SIG-M5 (cell line): ENCODE data around the gene PFN4.
"Not testable (repeated sequence)": the region's sequence is repeated elsewhere in the genome, so short reads cannot be mapped to it uniquely, and the experiment has no call there.

Experiments used
- DNase-seq: peaks from one replicate; lab custom pipeline; 2025; lab: John Stamatoyannopoulos, UW

PFN4 gene

DNA sequence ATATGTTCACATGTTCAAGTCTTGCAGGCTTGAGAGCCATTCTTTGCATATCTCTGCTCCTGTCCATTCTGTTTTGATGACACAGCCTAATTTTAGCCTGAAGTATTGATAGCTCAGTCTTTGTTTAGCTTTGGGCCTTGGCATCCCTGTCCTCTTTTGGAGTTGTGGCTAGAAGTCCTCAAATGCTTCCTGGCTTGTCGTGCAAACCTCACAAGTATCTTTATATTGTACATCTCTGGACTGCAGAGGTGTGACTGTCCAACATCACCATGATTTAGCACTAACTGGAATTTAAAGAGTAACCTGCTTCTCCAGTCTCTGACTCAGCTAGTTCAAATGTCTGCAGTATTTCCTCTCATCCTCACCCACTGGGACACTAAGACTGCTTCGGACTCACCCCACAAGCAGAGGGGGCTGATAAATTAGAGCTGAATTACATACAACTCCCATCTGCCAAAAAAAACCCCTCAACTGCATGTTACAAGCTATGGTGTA, 11.7 kb downstream of the PFN4 start:
- DNase-seq: no peak

DNA sequence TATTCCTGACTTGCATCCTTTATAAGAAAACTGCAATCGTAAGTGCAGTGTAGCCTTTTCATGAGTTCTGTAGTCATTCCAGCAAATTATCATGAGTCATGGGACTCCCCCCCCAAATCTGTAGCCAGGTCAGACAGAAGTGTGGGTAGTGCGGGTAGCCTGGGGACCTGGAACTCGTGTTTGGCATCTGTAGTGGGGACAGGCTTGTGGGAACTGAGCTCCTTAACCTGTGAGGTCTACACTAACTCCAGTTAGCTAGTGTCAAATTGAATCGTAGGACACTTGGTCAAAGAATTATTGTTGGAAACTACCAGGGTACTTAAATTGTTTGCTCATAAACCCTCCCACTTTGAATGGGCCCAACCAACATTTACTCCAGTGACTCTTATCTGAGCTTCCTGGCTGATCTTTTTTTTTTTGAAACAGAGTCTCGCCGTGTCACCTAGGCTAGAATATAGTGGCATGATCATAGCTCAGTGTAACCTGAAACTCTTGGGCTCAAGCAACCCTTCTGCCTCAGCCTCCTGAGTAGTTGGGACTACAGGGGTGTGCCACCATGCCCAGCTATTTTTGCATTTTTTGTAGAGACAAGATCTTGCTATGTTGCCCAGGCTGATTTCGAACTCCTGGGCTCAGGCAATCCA, 12.4 kb downstream of the PFN4 start:
- no peak for DNase-seq

DNA sequence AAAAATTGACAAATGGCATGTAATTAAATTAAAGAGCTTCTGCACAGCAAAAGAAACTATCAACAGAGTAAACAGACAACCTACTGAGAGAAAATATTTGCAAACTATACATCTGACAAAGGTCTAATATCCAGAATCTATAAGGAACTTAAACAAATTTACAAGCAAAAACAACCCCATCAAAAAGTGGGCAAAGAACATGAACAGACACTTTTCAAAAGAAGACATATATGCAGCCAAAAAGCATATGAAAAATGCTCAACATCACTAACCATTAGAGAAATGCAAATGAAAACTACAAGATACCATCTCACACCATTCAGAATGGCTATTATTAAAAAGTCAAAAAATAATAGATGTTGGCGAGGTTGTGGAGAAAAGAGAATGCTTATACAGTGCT, 13.7 kb downstream of the PFN4 start:
- DNase-seq: not testable (repeated sequence)

DNA sequence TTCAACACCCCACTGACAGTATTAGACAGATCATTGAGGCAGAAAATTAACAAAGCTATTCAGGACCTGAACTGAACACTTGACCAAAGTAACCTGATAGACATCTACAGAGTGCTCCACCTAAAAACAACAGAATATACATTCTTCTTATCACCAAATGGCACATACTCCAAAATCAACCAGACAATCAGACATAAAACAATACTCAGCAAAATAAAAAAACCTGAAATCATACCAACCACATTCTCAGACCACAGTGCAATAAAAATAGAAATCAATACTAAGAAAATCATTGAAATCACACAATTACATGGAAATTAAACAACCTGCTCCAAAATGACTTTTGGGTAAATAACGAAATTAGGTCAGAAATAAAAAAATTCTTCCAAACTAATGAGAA, 15.8 kb downstream of the PFN4 start:
- DNase-seq: no peak

DNA sequence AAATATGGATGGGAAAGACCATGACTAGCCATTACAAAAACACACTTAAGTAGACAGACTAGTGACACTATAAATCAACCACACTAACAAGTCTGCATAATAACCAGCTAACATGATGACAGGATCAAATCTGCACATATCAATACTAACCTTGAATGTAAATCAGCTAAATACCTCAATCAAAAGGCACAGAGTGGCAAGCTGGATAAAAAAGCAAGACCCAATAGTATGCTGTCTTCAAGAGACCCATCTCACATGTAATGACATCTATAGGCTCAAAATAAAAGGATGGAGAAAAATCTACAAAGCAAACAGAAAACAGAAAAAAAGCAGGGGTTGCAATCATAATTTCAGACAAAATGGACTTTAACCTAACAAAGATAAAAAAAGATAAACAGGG, 16.3 kb downstream of the PFN4 start:
- DNase-seq: no peak

DNA sequence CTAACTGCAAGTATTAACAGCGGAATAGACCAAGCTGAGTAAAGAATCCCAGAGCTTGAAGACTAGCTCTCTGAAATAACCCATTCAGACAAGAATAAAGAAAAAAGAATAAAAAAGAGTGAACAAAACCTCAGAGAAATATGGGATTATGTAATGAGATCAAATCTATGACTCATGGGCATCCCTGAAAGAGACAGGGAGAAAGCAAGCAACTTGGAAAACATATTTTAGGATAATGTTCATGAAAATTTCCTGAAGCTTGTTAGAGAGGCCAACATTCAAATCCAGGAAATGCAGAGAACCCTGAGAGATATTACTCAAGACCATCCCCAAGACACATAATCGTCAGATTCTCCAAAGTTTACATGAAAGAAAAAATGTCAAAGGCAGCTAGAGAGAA, 17.3 kb downstream of the PFN4 start:
- no peak for DNase-seq

DNA sequence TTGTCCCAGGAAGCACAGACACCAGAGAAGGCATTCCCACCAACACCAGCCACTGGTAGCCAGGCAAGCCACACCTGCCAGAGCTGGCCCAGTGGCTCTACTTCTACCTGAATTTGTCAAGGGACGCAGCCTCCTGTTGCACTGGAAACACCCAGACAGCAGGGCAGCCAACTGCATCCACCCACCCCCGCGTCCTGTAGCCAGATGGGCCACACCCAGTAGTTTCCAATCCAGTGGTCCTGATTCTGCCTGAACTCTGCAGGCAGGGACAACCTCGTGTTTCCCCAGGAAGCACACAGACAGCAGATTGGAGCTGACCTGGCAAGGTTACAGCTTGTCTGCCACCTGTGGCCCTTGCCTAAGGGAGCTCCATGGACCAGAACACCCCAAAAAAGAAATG, 18.2 kb downstream of the PFN4 start:
- DNase-seq: no peak

DNA sequence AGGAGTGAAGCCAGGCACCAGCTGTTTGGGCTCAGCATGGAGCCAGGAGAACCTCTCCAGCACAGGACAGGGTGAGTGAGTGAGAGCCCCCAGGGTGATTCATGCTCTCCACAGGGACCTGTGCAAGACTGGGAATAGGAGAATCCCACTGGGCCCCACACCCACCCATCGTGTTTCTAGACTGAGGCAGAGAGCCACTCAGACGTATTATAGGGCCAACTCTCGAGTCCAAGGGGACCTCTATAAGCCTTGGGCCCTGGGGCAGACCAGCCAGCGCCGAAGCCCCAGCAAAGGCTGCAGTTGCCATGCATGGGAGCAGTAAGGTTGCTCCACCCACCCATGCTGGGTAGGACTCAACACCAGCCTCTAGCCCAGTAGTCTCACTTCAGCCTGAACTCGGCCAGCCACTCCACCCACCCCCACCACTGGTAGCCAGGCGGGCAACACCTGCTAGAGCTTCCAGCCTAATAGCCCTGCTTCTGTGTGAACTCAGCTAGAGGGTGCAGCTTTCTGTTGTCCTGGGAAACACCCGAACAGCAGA, 19.0 kb downstream of the PFN4 start:
- no peak for DNase-seq

DNA sequence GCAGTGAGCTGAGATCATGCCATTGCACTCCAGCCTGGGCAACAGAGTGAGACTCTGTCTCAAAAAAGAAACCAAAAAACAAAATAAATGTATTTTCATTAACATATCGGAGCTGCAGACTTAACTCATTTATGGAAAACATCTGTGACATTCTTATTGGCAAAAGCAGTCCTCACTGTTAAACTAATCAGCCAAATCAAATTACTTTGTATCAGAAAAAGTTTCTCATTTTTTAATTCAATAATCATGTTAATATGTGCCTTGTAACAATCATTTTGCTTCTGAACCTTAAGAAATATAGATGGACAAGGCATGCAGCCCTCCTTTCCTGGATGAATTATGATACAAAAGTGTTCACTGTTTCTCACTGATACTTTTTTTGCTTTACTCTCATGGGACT, 20.5 kb downstream of the PFN4 start:
- DNase-seq: no peak

DNA sequence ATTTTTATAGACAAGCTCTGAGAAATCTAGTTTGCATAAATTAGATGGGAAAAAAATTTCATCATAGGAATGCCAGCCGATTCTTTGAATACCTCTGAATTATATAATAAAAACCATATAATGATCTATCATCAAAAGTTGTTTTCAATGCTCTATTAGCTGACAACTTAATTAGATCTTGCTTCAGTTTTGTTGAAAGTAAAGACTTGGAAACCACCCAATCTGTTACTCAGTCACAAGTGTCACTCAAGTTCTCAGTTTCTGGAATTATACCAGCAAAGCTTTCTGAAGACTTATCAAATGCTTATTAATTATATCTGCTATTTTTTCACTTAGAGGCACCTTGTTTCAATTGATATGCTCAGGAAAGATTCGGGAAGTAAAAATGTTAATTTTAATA, 21.1 kb downstream of the PFN4 start:
- no peak for DNase-seq

DNA sequence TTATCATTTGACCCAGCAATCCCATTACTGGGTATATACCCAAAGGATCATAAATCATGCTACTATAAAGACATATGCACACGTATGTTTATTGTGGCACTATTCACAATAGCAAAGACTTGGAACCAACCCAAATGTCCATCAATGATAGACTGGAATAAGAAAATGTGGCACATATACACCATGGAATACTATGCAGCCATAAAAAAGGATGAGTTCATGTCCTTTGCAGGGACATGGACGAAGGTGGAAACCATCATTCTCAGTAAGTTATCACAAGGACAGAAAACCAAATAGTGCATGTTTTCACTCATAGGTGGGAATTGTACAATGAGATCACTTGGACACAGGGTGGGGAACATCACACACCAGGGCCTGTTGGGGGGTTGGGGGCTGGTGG, 22.4 kb downstream of the PFN4 start:
- DNase-seq: not testable (repeated sequence)

DNA sequence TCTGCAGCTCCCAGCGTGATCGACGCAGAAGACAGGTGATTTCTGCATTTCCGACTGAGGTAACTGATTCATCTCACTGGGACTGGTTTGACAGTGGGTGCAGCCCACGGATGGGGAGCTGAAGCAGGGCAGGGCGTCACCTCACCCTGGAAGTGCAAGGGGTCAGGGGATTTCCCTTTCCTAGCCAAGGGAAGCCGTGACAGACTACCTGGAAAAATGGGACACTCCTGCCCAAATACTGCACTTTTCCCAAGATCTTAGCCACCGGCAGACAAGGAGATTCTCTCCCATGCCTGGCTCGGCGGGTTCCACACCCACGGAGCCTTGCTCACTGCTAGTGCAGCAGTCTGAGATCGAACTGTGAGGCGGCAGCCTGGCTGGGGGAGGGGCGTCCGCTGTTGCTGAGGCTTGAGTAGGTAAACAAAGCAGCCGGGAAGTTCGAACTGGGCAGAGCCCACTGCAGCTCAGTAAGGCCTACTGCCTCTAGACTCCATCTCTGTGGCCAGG, 27.9 kb downstream of the PFN4 start:
- DNase-seq: not testable (repeated sequence)

DNA sequence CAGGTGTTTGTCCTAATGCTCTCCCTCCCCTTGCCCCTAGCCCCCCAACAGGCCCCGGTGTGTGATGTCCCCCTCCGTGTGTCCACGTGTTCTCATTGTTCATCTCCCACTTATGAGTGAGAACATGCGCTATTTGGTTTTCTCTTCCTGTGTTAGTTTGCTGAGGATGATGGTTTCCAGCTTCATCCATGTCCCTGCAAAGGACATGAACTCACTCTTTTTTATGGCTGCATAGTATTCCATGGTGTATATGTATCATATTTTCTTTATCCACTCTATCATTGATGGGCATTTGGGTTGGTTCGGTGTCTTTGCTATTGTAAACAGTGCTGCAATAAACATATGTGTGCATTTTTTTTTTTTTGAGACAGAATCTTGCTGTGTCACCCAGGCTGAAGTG, 29.9 kb downstream of the PFN4 start:
- not testable (repeated sequence) for DNase-seq

DNA sequence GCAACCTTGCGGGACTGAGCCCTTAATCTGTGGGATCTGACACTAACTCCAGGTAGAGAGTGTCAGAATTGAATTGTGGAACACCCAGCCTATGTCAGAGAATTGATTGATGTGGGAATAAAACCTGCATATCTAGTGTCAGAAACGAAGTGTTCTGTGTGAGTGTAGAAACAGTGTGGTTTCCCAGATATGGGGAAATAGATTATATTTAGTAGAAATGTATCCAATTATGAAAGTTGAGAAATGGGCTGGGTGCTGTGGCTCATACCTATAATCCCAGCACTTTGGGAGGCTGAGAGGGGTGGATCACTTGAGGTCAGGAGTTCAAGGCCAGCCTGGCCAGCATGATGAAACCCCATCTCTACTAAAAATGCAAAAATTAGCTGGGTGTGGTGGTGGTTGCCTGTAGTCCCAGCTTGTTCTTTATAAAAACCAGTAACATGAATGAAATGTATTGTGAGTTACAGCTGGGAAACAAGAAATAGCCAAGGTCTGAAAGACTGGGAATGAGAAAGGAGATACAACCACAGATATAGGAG, 34.2 kb downstream of the PFN4 start:
- DNase-seq: no peak

DNA sequence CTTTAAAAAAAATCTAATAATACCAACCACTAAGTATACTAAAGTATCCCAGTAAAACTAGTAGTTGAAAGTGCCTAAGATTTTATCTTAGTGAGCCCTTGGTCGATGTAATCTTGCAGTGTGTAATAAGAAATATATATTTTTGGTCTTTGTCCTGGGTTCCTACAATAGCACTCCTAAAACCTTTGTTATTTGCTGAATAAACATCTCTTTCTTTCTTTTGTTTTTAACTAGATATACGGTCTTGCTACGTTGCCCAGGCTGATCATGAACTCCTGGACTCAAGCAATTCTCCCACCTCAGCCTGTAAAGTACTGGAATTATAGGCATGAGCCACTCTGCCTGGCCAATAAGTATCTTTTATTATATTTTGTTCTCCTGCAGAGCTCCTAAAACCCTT, 36.1 kb downstream of the PFN4 start:
- no peak for DNase-seq

DNA sequence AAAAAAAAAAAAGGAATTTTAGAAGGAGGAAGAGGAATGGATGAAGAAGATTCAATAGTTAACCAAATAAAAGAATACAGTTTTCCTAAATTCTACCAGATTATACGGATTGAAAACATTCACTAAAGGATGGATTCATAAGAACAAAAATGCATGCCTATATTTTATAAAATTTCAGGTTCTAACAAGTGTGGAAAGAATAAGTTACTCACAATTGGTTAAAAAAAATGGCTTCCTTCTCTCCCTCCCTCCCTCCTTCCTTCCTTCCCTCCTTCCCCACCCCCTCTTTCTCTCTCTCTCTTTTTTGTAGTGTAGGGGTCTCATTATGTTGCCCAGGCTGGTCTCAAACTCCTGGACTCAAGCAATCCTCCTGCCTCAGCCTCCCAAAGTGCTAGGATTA, 36.9 kb downstream of the PFN4 start:
- DNase-seq: no peak

DNA sequence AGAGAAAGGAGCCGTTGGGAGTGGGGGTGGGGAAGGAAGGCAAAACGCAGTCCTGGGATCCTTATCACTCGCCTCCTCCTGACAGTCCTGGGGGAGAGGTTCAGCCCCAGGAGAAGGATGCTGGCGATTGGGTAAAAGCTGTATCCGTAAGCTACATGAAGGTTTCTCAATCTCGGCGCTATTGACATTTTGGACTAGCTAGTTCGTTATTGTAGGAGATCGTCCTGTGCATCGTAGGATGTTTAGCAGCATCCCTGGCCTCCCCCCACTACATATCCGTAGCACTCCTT, 38.0 kb downstream of the PFN4 start:
- DNase-seq: no peak

DNA sequence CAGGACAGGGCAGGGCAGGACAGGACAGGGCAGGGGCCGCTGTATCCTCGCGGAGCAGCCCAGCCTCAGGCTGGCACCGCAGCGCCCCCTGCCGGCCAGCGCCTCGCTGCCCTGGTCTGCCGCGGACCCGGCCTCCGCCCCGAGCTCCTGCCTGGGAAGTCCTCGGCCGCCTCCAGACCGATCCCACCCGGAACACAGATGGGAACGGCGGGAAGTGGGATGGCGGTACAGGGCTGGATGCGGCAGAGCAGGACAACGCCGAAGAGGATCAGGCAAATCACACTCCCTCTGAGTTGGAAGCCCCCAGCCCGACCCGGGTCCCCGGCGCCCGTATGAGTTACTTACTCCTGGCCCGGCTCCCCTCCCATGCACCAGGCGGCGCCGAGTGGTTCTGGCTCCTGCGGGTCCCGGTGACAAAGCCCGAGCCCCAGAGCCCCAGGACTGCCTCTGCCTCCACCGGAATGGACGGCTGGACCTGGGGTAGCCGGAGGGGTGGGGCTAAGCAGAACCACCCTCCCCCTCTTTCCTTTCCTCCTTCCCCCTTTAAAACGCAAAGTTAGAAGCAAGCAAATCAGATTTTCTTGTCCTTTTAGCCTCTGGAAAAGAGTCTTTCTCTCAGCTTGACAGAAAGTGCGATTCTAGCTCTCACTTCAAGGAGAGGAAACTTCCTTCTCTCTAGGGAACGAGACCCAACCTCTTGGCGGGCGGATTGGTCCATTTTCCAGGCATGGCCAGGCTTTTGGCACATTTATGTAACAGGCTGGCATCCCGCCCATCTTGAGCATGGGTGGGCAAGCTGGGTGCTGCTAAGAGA, 38.5 kb downstream of the PFN4 start, which contains the start of gene TP53I3:
Gene TP53I3 (minus strand): TSS at position 449 of the 814 bp plus-strand sequence. CDS start 508 bp downstream, outside the sequence.
- DNase-seq: no peak

DNA sequence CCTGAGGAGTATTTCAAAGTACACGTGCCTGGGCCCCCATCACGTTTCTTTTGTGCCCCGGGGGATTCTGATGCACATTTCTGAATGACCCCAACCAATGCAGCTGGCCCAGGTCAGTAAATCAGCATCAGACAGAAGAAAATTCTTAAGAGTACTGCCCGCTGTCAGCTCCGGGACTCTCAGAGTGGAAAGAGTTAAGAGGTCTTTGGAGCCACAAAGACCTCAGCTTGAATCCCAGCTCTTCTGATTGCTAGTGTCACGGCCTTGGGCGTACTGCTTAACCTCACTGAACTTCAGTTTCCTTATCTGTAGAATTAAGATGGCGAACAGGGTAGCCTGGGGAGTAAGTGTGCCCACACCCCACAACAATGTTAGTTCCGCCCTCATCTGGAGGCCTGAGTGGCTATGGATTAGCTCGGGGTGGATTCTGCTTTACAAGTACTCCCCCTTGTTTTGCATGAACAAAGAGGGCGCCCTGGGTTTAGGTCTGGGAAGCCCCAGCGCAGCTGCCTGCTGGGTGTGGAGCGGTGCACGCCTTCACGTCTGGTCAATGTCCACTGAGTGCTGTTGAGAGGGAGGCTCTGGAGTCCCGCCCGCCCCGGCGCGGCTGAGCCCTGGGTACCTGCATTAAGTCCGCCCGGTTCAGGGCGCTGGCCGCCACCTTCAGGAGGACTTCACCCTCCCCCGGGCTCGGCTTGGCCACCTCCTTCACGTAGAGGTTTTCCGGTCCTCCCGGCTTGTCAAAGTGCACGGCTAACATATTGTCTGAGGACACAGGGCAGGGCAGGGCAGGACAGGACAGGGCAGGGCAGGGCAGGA, 39.4 kb downstream of the PFN4 start:
- no peak for DNase-seq

DNA sequence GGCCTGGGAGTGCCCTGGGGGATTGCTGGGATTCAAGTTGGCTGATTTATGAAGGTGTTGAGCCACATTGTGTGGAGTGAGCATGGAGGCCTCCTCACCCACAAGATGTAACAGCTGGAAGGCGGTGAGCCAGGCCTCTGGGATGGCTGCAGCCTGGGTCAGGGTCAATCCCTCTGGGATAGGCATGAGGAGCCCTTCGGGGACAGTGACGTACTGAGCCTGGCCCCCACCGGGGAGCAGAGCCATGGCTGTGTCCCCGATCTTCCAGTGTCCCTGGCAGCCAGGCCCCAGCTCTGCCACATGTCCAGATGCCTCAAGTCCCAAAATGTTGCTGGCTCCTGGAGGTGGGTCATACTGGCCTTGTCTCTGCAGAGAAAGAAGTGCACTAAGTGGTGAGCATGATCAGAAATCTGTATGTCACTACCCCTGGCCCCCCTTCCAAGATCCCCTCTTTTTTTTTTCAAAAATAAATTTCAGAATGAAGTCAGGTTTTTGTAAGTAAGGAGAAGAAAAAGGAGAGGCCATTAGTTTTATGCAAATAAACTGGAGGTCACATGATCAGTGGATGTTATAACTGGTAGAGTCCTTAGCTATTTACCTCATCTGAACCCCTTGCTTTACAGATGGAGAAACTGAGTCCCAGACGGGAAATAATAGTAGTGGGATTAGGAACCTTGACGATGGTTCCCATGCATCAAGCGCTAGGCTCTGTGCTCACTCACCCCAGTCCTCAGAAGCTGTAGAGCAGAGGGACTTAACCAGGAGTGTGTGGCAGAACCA, 40.2 kb downstream of the PFN4 start:
- no peak for DNase-seq

DNA sequence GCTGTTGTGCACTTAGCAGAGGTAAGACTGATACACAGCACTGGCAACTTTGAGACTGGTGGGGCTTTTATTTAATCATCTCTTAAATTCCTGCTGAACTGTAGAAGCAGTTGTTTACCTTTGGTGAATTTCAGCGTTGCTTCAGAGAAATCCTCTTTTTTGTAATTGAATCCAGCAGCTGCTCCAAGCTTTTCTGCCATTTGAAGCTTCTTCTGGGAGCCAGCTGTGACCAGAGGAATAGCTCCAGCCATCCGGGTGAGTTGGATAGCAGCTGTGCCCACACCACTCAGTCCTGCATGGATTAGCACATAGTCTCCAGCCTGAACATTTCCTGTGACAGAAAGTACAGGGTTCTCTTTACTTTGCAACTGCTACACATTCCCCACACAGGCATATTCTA, 42.4 kb downstream of the PFN4 start:
- DNase-seq: no peak
